Transverse colon (tissue), 4 donors: ENCODE data around the gene PPDPF.

Experiments used
- POLR2AphosphoS5 ChIP-seq, 3 donors: sonication (generic); formaldehyde crosslinking; IDR thresholded peaks; one replicate each; pipeline ENCODE4 v1.6.1; 2016; ENCODE audit warnings: antibody characterized with exemption in 3 of 3
- TF ChIP-seq, protein P1 (sequence below), 5 experiments: fragments of 200-600 bp in 3 of 5; fragments of 450-650 bp in 2 of 5; sonication (generic) in 3 of 5; IDR thresholded peaks; 1 replicate in 2 of 5; 2 replicates in 3 of 5; pipeline ENCODE4 v1.5.1; 2016 to 2017; ENCODE audit warnings: antibody characterized with exemption in 5 of 5, inconsistent platforms in 3 of 5, mild to moderate bottlenecking in 2 of 5, moderate library complexity in 1 of 5

DNA sequence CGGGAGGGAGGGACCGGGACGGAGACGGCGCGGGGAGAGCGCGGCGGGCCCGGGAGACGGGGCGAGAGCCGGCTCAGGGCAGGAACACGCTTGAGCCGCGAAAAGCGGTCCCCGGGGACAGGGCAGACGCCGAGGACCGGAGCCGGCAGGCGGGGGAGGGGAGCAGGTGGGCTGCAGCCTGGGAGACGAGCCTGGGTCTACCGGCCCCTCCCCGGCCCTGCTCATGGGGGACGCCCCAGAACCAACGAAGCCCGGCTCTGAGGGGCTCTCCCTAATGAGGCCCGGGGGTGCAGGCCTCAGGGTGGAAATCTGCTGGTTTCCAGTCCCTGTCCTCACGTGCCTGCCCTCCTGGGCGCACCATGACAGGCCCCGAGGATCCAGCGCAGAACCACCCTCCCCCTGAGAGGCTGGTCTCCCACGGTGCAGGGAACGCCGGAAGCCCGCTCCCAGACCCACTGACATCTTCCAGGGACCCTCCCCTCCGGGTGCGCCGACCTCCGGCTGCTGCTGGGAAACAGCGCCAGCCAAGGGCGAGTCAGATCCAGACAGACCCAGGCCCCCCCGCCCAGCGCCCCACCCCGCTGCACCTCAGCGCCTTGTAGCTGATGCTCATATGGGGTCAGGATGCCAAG is 21.1 kb upstream of the PPDPF start:
- TF ChIP-seq, protein P1, sequence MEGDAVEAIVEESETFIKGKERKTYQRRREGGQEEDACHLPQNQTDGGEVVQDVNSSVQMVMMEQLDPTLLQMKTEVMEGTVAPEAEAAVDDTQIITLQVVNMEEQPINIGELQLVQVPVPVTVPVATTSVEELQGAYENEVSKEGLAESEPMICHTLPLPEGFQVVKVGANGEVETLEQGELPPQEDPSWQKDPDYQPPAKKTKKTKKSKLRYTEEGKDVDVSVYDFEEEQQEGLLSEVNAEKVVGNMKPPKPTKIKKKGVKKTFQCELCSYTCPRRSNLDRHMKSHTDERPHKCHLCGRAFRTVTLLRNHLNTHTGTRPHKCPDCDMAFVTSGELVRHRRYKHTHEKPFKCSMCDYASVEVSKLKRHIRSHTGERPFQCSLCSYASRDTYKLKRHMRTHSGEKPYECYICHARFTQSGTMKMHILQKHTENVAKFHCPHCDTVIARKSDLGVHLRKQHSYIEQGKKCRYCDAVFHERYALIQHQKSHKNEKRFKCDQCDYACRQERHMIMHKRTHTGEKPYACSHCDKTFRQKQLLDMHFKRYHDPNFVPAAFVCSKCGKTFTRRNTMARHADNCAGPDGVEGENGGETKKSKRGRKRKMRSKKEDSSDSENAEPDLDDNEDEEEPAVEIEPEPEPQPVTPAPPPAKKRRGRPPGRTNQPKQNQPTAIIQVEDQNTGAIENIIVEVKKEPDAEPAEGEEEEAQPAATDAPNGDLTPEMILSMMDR (IDR thresholded peaks at IDR 0.05): no peak
- TF ChIP-seq POLR2AphosphoS5 (IDR thresholded peaks at IDR 0.05): no peak
